GM13977 (cell line): ENCODE data around the gene WWOX.

Source experiments
- DNase-seq: peaks from one replicate; pipeline ENCODE4 v3.0.0; 2012; ENCODE audit warnings: low spot score
- CTCF ChIP-seq: IDR thresholded peaks from 2 replicates; pipeline ENCODE4 v1.5.1; 2012; ENCODE audit warnings: mild to moderate bottlenecking, control low read depth; ENCODE audit not compliant: insufficient read depth; ENCODE audit errors: extremely low read depth, missing control alignments
- in situ Hi-C: fragments of 300-500 bp; cut with MboI; formaldehyde crosslinking; loops from one replicate; pipeline ENCODE4 v1.12.0; 2022; ENCODE audit warnings: low sequenced_read_pairs, low pct_unique_long_range_greater_than_20kb, mixed read lengths, inconsistent platforms; ENCODE audit not compliant: unreplicated experiment

The WWOX gene

GRCh38 chr16:78666318-78666717, 566.9 kb downstream of the WWOX start:
- DNase-seq = no peak
- in situ Hi-C loops = no loop called here
- no peak for TF ChIP-seq CTCF

- no peak for DNase-seq
- in situ Hi-C loops = no loop called here
- TF ChIP-seq CTCF = no peak
Observed at GRCh38 chr16:78667675-78668074, 568.2 kb downstream of the WWOX start.

GRCh38 chr16:78668393-78668792, 568.9 kb downstream of the WWOX start:
- in situ Hi-C loops = no loop called here
- no peak for TF ChIP-seq CTCF
- no peak for DNase-seq

- no peak for DNase-seq
- no peak for TF ChIP-seq CTCF
- in situ Hi-C loops = no loop called here
Observed at GRCh38 chr16:78669994-78670393, 570.5 kb downstream of the WWOX start.

- in situ Hi-C loops = no loop called here
- no peak for TF ChIP-seq CTCF
Observed at GRCh38 chr16:78672779-78673556, 573.5 kb downstream of the WWOX start.

GRCh38 chr16:78673884-78674283, 574.4 kb downstream of the WWOX start:
- in situ Hi-C loops = no loop called here
- no peak for TF ChIP-seq CTCF
- no peak for DNase-seq

More at GRCh38 chr16:78672779-78673556, 573.5 kb downstream of the WWOX start:
- no peak for DNase-seq
